Activated CD4-positive, alpha-beta T cell treated with anti-CD3 and anti-CD28 coated beads, Interleukin-2, amount 10 ng/mL, durations not matched to agents 24 days and 14 days (primary cell): Measurements from ENCODE around the gene DIP2C. TPM values are rescaled to one million over a fixed set of nuclear protein-coding genes. Genes with fewer than 3 reads are reported as not detected.

Experiments
- DNase-seq: peaks from one replicate; pipeline ENCODE4 v3.0.0; 2022
- H3K27ac Mint-ChIP-seq: one replicate; pipeline ENCODE4 v1.8.0; 2022; ENCODE audit warnings: mild to moderate bottlenecking, mixed read lengths
- H3K27me3 Mint-ChIP-seq: one replicate; pipeline ENCODE4 v1.8.0; 2022; ENCODE audit warnings: mixed read lengths
- H3K36me3 Mint-ChIP-seq: one replicate; pipeline ENCODE4 v1.8.0; 2022; ENCODE audit warnings: low read depth, mild to moderate bottlenecking, mixed read lengths
- H3K4me1 Mint-ChIP-seq: one replicate; pipeline ENCODE4 v1.8.0; 2021; ENCODE audit warnings: mixed read lengths
- H3K4me3 Mint-ChIP-seq: one replicate; pipeline ENCODE4 v1.8.0; 2022; ENCODE audit warnings: mild to moderate bottlenecking, moderate library complexity, mixed read lengths
- H3K9me3 Mint-ChIP-seq: one replicate; pipeline ENCODE4 v1.8.0; 2021; ENCODE audit warnings: mixed read lengths
- intact Hi-C: fragments of 100-400 bp; cut with micrococcal nuclease; formaldehyde crosslinking; loops from one replicate; pipeline ENCODE4 v1.15.1; 2023
- total RNA-seq: library from RNA; stranded (reverse); gene quantifications from 2 replicates; pipeline ENCODE4 v1.2.3, GENCODE V29; 2022

DIP2C gene
- total RNA-seq, 1 donor from 2014 or later, result 1.4 TPM

GRCh38 chr10:677038-677437, 12.4 kb downstream of the DIP2C start:
- Mint-ChIP-seq H3K36me3 (no peaks in the 10 kb centered on the region), H3K4me1 (peaks cover 5% of the 10 kb centered on the region), H3K9me3 (no peaks in the 10 kb centered on the region), H3K4me3 (no peak overlapping the region), H3K27ac (no peak overlapping the region), H3K27me3 (peaks cover 9% of the 10 kb centered on the region)
- no peak for DNase-seq
- intact Hi-C loops, result no loop called here

DNA sequence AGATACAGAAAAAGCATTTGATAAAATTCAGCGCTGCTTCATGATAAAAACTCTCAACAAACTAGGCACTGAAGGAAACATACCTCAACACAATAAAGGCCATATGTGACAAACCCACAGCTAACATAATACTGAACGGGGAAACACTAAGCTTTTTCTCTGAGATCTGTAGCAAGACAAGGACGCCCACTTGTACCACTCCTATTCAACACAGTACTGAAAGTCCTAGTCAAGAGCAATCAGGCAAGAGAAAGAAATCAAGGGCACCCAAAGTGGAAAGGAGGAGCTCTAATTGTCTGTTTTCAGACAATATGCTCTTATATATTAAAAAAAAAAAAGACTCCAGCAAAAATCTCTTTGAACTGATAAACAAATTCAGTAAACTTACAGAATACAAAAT, 13.3 kb downstream of the DIP2C start:
- no peaks in the 10 kb centered on the region for H3K36me3 Mint-ChIP-seq
- no peak overlapping the region for H3K4me3 Mint-ChIP-seq
- no peaks in the 10 kb centered on the region for H3K9me3 Mint-ChIP-seq
- H3K27me3 Mint-ChIP-seq, result peaks cover 9% of the 10 kb centered on the region
- H3K4me1 Mint-ChIP-seq, result peaks cover 5% of the 10 kb centered on the region
- intact Hi-C loops, result no loop called here
- no peak for DNase-seq
- no peak overlapping the region for H3K27ac Mint-ChIP-seq

DNA sequence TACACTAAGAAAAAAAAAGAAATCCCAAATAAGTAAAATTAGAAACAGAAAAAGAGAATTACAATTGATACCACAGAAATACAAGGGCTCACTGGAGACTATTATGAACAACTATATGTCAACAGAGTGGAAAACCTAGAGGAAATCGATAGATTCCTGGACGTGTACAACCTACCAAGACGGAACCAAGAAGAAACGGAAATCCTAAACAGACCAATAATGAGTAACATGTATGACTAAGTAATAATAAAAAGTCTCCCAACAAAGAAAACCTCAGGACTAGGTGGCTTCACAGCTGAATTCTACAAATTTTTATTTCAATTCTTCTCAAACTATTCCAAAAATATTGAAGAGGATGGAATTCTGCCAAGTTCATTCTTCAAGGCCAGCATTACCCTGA, 13.9 kb downstream of the DIP2C start:
- DNase-seq, result no peak
- H3K36me3 Mint-ChIP-seq, result no peaks in the 10 kb centered on the region
- no peak overlapping the region for H3K4me3 Mint-ChIP-seq
- H3K27ac Mint-ChIP-seq, result no peak overlapping the region
- intact Hi-C loops, result no loop called here
- peaks cover 9% of the 10 kb centered on the region for H3K27me3 Mint-ChIP-seq
- H3K9me3 Mint-ChIP-seq, result no peaks in the 10 kb centered on the region
- H3K4me1 Mint-ChIP-seq, result peaks cover 5% of the 10 kb centered on the region

- no peak for DNase-seq
- Mint-ChIP-seq H3K27ac (no peak overlapping the region), H3K4me3 (no peak overlapping the region), H3K4me1 (peaks cover 5% of the 10 kb centered on the region), H3K36me3 (no peaks in the 10 kb centered on the region), H3K9me3 (no peaks in the 10 kb centered on the region), H3K27me3 (peaks cover 9% of the 10 kb centered on the region)
- intact Hi-C loops, result no loop called here
These were observed 16.0 kb downstream of the DIP2C start for GRCh38 chr10:673492-673891.

- intact Hi-C loops, result no loop called here
- no peak for DNase-seq
- Mint-ChIP-seq H3K27ac (no peak overlapping the region), H3K9me3 (no peaks in the 10 kb centered on the region), H3K4me3 (no peak overlapping the region), H3K36me3 (no peaks in the 10 kb centered on the region), H3K4me1 (peaks cover 5% of the 10 kb centered on the region), H3K27me3 (peaks cover 9% of the 10 kb centered on the region)
These were observed 16.5 kb downstream of the DIP2C start for GRCh38 chr10:672992-673391.

GRCh38 chr10:672203-672602, 17.3 kb downstream of the DIP2C start:
- Mint-ChIP-seq H3K27me3 (peaks cover 9% of the 10 kb centered on the region), H3K4me1 (peaks cover 3% of the 10 kb centered on the region), H3K4me3 (no peak overlapping the region), H3K9me3 (no peaks in the 10 kb centered on the region), H3K36me3 (no peaks in the 10 kb centered on the region), H3K27ac (no peak overlapping the region)
- intact Hi-C loops, result no loop called here
- DNase-seq, result no peak

DNA sequence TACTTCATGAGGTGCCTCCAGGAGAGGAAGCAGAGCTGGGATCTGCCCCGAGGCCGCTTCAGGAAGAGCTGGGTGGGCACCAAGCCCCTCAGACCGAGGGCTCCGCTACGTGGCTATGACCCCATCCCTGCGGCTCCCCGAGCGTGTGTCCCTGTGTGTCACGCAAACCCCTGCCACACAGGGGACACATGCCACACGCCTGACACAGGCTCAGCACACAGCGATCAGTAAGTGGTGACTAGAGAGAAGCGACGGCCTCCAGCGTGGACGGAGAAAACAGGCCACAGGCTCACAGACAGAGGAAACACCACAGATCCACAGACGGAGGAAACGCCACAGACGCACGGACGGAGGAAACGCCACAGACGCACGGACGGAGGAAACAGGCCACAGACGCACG, 18.5 kb downstream of the DIP2C start:
- DNase-seq, result no peak
- Mint-ChIP-seq H3K4me1 (peaks cover 1% of the 10 kb centered on the region), H3K27me3 (peaks cover 7% of the 10 kb centered on the region), H3K27ac (no peak overlapping the region), H3K9me3 (no peaks in the 10 kb centered on the region), H3K36me3 (no peaks in the 10 kb centered on the region), H3K4me3 (no peak overlapping the region)
- intact Hi-C loops, result no loop called here

- Mint-ChIP-seq H3K27ac (no peak overlapping the region), H3K4me3 (no peak overlapping the region)
- intact Hi-C loops, result no loop called here
These were observed 19.4 kb downstream of the DIP2C start for GRCh38 chr10:670038-670437.

GRCh38 chr10:668786-669485, 20.5 kb downstream of the DIP2C start:
- H3K27ac Mint-ChIP-seq, result no peak overlapping the region
- peaks cover 4% of the 10 kb centered on the region for H3K27me3 Mint-ChIP-seq
- H3K4me1 Mint-ChIP-seq, result no peaks in the 10 kb centered on the region
- H3K36me3 Mint-ChIP-seq, result no peaks in the 10 kb centered on the region
- no peak for DNase-seq
- H3K4me3 Mint-ChIP-seq, result no peak overlapping the region
- no peaks in the 10 kb centered on the region for H3K9me3 Mint-ChIP-seq
- intact Hi-C loops, result no loop called here

More at GRCh38 chr10:670038-670437, 19.4 kb downstream of the DIP2C start:
- Mint-ChIP-seq H3K36me3 (no peaks in the 10 kb centered on the region), H3K27me3 (peaks cover 6% of the 10 kb centered on the region), H3K9me3 (no peaks in the 10 kb centered on the region), H3K4me1 (no peaks in the 10 kb centered on the region)
- no peak for DNase-seq

DNA sequence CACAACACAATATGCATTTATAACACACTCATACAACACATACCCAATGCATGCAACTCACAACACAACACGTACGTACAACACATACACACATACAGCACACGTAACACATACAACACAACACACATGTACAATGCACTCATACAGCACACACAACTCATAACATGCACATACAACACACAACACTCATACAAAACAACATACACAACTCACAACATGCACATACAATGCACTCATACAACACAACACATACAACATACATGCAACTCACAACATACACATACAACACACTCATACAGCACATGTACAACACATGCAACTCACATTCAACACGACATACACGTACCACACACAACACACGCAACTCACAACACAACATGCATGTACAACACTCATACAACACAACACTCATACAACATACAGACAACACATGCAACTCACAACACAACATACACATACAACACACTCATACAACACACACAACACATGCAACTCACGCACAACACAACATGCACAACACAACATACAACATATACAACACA, 21.8 kb downstream of the DIP2C start:
- intact Hi-C loops, result no loop called here
- H3K27me3 Mint-ChIP-seq, result no peaks in the 10 kb centered on the region
- DNase-seq, result no peak
- no peaks in the 10 kb centered on the region for H3K9me3 Mint-ChIP-seq
- no peak overlapping the region for H3K27ac Mint-ChIP-seq
- no peaks in the 10 kb centered on the region for H3K4me1 Mint-ChIP-seq
- no peak overlapping the region for H3K4me3 Mint-ChIP-seq
- H3K36me3 Mint-ChIP-seq, result no peaks in the 10 kb centered on the region

DNA sequence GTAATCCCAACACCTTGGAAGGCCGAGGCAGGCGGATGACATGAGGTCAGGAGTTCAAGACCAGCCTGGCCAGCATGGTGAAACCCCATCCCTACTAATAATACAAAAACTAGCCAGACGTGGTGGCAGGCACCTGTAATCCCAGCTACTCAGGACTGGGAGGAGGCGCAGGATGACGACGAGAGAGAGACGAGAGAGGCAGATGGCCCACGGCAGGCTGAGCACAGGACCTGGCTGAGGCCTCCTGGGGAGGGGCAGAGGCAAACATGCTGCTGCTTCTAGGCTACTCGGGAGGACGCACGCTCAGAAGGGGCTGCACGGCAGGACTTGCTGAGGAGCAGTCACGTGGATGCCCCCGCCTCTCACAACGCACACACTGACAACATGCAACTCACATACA, 22.4 kb downstream of the DIP2C start:
- Mint-ChIP-seq H3K4me3 (no peak overlapping the region), H3K27me3 (no peaks in the 10 kb centered on the region), H3K27ac (no peak overlapping the region), H3K36me3 (no peaks in the 10 kb centered on the region), H3K9me3 (no peaks in the 10 kb centered on the region), H3K4me1 (no peaks in the 10 kb centered on the region)
- intact Hi-C loops, result no loop called here
- no peak for DNase-seq

DNA sequence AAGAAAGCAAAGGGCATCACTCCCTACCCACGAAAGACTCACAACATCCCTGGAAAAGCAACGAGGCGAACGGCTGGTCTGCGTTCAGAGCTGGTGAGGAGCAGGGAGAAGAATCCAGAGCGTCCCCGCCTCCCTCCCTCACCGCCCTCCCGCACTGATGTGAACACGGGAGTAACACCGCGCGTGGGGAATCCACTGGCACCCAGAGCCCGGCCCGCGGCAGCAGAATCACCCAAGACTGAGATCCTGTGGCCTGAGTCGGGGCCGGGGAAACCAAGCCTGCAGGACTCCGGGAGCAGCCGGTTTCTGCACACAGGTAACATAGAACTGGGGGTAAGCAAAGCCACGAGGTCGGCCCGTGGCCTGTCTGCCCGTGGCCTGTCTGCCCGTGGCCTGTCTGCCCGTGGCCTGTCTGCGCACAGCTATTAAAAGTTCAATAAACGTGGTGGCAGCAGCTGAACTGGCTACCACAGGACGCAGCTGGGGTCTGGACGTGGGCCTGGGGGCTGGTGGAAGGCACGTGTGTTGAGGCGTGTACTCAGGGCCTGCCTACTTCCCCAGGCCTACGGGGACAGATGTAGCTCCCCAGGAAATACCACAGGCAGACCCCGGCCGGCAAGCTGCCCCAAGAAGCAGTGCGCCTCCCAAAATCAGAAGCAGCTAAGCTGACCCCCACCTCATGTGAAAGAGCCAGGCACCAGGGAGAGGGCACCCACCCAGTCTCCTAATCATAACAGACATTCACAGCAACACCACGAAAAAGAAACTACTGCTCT, 23.0 kb downstream of the DIP2C start:
- Mint-ChIP-seq H3K4me1 (no peaks in the 10 kb centered on the region), H3K4me3 (no peak overlapping the region), H3K9me3 (no peaks in the 10 kb centered on the region), H3K27me3 (no peaks in the 10 kb centered on the region), H3K27ac (no peak overlapping the region), H3K36me3 (no peaks in the 10 kb centered on the region)
- DNase-seq, result no peak
- intact Hi-C loops, result no loop called here

- no peaks in the 10 kb centered on the region for H3K36me3 Mint-ChIP-seq
These were observed 23.8 kb downstream of the DIP2C start for GRCh38 chr10:665579-666091.

GRCh38 chr10:664893-665292, 24.6 kb downstream of the DIP2C start:
- intact Hi-C loops, result no loop called here
- no peak overlapping the region for H3K4me3 Mint-ChIP-seq
- no peak overlapping the region for H3K27ac Mint-ChIP-seq
- H3K36me3 Mint-ChIP-seq, result no peaks in the 10 kb centered on the region
- no peaks in the 10 kb centered on the region for H3K4me1 Mint-ChIP-seq
- no peaks in the 10 kb centered on the region for H3K27me3 Mint-ChIP-seq
- H3K9me3 Mint-ChIP-seq, result no peaks in the 10 kb centered on the region
- DNase-seq, result no peak

More at GRCh38 chr10:665579-666091, 23.8 kb downstream of the DIP2C start:
- intact Hi-C loops, result no loop called here
- H3K27me3 Mint-ChIP-seq, result no peaks in the 10 kb centered on the region
- no peaks in the 10 kb centered on the region for H3K4me1 Mint-ChIP-seq
- H3K4me3 Mint-ChIP-seq, result no peak overlapping the region
- no peak overlapping the region for H3K27ac Mint-ChIP-seq
- DNase-seq, result no peak
- H3K9me3 Mint-ChIP-seq, result no peaks in the 10 kb centered on the region
